Liver (tissue), 3 donors: ENCODE data around the gene EPB41L1.

ENCODE experiments used
- ATF3 ChIP-seq: IDR thresholded peaks from 2 replicates; pipeline ENCODE4 v1.6.1; 2016; ENCODE audit warnings: antibody characterized with exemption
- CTCF ChIP-seq: fragments of 150-350 bp; IDR thresholded peaks from 2 replicates; pipeline ENCODE4 v1.5.1; 2017; ENCODE audit warnings: improper control_type of control experiment, low read depth, low read length; ENCODE audit not compliant: missing input control
- EGR1 ChIP-seq, 2 donors: IDR thresholded peaks; 2 replicates each; pipeline ENCODE4 v1.6.1; 2016 to 2018; ENCODE audit warnings: antibody characterized with exemption in 2 of 2, low read depth in 2 of 2
- JUND ChIP-seq, 2 donors: IDR thresholded peaks; 2 replicates each; pipeline ENCODE4 v1.6.1; 2016; ENCODE audit warnings: antibody characterized with exemption in 2 of 2
- REST ChIP-seq: IDR thresholded peaks from 2 replicates; pipeline ENCODE4 v1.6.1; 2016; ENCODE audit warnings: antibody characterized with exemption, mild to moderate bottlenecking
- TAF1 ChIP-seq: conservative IDR thresholded peaks from 2 replicates; pipeline ENCODE4 v1.6.1; 2016; ENCODE audit warnings: antibody characterized with exemption, mild to moderate bottlenecking
- YY1 ChIP-seq: IDR thresholded peaks from 2 replicates; pipeline ENCODE4 v1.6.1; 2016; ENCODE audit warnings: antibody characterized with exemption, mild to moderate bottlenecking
- donor health status: healthy.
- donor health status: healthy.

GRCh38 chr20:36116807-36117441, 37.6 kb upstream of the EPB41L1 start:
- TF ChIP-seq ATF3 (no peak), CTCF (no peak), YY1 (no peak), JUND (IDR thresholded peaks at IDR 0.05) (no peak), EGR1 (IDR thresholded peaks at IDR 0.05; ENCODE audit: low read depth in 2 of 2) (no peak), REST (no peak), TAF1 (no peak)
